Measurements from ENCODE around the gene FAM241B.

GRCh38 chr10:69583106-69583505 is 46.9 kb upstream of the FAM241B start:
- TF ChIP-seq SIN3A (IDR thresholded peaks at IDR 0.05; ENCODE audit: borderline replicate concordance, insufficient read depth, low read length) = no peak
- no peak for TF ChIP-seq POLR2AphosphoS5 (IDR thresholded peaks at IDR 0.05; ENCODE audit: low read depth, low read length)
